ENCODE results near the gene ETS1. TPM values are rescaled to one million over a fixed set of nuclear protein-coding genes. Genes with fewer than 3 reads are reported as not detected.

Gene ETS1
- total RNA-seq, 6 experiments from 2014 or later, result 14.2 to 37.2 (median 23.3) TPM

GRCh38 chr11:128463371-128463829 lies 124.0 kb downstream of the ETS1 start:
- H3K27ac ChIP-seq, result peak overlapping the region in 2 of 3 donors; percentile 30 to 68
- WGBS (ENCODE audit: insufficient coverage, low coverage, low lambda C conversion rate, missing lambda C conversion rate), result 71% methylated on average over 8 of the region's 8 CpGs
- H3K36me3 ChIP-seq, result peaks cover 0 to 9% (median 6%) of the 10 kb centered on the region in 4 donors
- intact Hi-C loops (cut with DNase I), result no loop called here
- no peaks in the 10 kb centered on the region for H3K27me3 ChIP-seq
- H3K9me3 ChIP-seq, result no peaks in the 10 kb centered on the region
- ATAC-seq (peak; percentile 19 to 65 (median 47)), DNase-seq (no peak)
- H3K4me1 ChIP-seq, result no peaks in the 10 kb centered on the region
- H3K4me3 ChIP-seq, result no peak overlapping the region
- TF ChIP-seq CTCF (IDR thresholded peaks at IDR 0.05), result no peak
- TF ChIP-seq POLR2A (IDR thresholded peaks at IDR 0.05), result no peak

GRCh38 chr11:128462922-128463321 lies 124.4 kb downstream of the ETS1 start:
- no peak for TF ChIP-seq POLR2A (IDR thresholded peaks at IDR 0.05)
- TF ChIP-seq CTCF (IDR thresholded peaks at IDR 0.05), result no peak
- peak in 1 of 4 donors; percentile 6 for ATAC-seq
- Histone ChIP-seq H3K9me3 (no peaks in the 10 kb centered on the region), H3K27ac (peak overlapping the region in 2 of 3 donors; percentile 30 to 68), H3K36me3 (peaks cover 0 to 9% (median 6%) of the 10 kb centered on the region in 4 donors), H3K4me1 (no peaks in the 10 kb centered on the region), H3K4me3 (no peak overlapping the region), H3K27me3 (no peaks in the 10 kb centered on the region)
- 56% methylated on average over 4 of the region's 4 CpGs for WGBS (ENCODE audit: insufficient coverage, low coverage, low lambda C conversion rate, missing lambda C conversion rate)
- DNase-seq, result no peak
- intact Hi-C loops (cut with DNase I), result no loop called here

GRCh38 chr11:128462189-128462588 lies 125.2 kb downstream of the ETS1 start:
- TF ChIP-seq CTCF (IDR thresholded peaks at IDR 0.05) (no peak), POLR2A (IDR thresholded peaks at IDR 0.05) (no peak)
- no peaks in the 10 kb centered on the region for H3K9me3 ChIP-seq
- H3K4me1 ChIP-seq, result no peaks in the 10 kb centered on the region
- H3K27me3 ChIP-seq, result no peaks in the 10 kb centered on the region
- no peak for ATAC-seq
- intact Hi-C loops (cut with DNase I), result no loop called here
- DNase-seq, result no peak
- 95% methylated on average over 11 of the region's 13 CpGs for WGBS (ENCODE audit: insufficient coverage, low coverage, low lambda C conversion rate, missing lambda C conversion rate)
- H3K36me3 ChIP-seq, result peaks cover 0 to 9% (median 6%) of the 10 kb centered on the region in 4 donors
- peak overlapping the region in 1 of 3 donors; percentile 68 for H3K27ac ChIP-seq
- no peak overlapping the region for H3K4me3 ChIP-seq

GRCh38 chr11:128458321-128458720 lies 129.0 kb downstream of the ETS1 start:
- Histone ChIP-seq H3K4me1 (peaks cover 0 to 13% (median 0%) of the 10 kb centered on the region in 4 donors), H3K27ac (no peak overlapping the region), H3K27me3 (no peaks in the 10 kb centered on the region), H3K4me3 (no peak overlapping the region), H3K36me3 (peaks cover 0 to 8% (median 4%) of the 10 kb centered on the region in 4 donors), H3K9me3 (no peaks in the 10 kb centered on the region)
- 56% methylated on average over 5 of the region's 5 CpGs for WGBS (ENCODE audit: insufficient coverage, low coverage, low lambda C conversion rate, missing lambda C conversion rate)
- ATAC-seq (peak in 2 of 4 donors; percentile 6 to 56), DNase-seq (no peak)
- intact Hi-C loops (cut with DNase I), result no loop called here
- TF ChIP-seq CTCF (IDR thresholded peaks at IDR 0.05) (no peak), POLR2A (IDR thresholded peaks at IDR 0.05) (no peak)
